Gastrocnemius medialis (tissue), 4 donors: Measurements from ENCODE around the gene TIMM29.

Experiments
- POLR2A ChIP-seq, 2 donors: fragments of 450-650 bp; IDR thresholded peaks; one replicate each; pipeline ENCODE4 v1.6.1; 2017; ENCODE audit warnings: antibody characterized with exemption in 2 of 2, mild to moderate bottlenecking in 2 of 2, moderate library complexity in 2 of 2
- TF ChIP-seq, protein P1 (sequence below), 5 experiments: fragments of 450-650 bp in 3 of 5; fragments of 200-600 bp in 2 of 5; sonication (generic) in 2 of 5; IDR thresholded peaks in 4 of 5; conservative IDR thresholded peaks in 1 of 5; 1 replicate in 4 of 5; 2 replicates in 1 of 5; pipeline ENCODE4 v1.5.1; 2016 to 2019; ENCODE audit warnings: antibody characterized with exemption in 5 of 5, mild to moderate bottlenecking in 3 of 5, moderate library complexity in 3 of 5

DNA sequence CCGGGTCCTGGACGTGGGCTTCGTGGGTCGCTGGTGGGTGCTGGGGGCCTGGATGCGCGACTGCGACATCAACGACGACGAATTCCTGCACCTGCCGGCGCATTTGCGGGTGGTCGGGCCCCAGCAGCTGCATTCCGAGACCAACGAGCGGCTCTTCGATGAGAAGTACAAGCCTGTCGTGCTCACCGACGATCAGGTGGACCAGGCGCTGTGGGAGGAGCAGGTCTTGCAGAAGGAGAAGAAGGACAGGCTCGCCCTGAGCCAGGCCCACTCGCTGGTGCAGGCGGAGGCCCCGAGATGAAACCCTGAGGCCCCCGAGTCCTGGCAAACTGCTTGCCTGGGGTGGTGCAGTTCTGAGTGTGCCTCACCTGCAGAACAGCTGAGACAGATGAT is 787 bp downstream of the TIMM29 start:
- TF ChIP-seq, protein P1, sequence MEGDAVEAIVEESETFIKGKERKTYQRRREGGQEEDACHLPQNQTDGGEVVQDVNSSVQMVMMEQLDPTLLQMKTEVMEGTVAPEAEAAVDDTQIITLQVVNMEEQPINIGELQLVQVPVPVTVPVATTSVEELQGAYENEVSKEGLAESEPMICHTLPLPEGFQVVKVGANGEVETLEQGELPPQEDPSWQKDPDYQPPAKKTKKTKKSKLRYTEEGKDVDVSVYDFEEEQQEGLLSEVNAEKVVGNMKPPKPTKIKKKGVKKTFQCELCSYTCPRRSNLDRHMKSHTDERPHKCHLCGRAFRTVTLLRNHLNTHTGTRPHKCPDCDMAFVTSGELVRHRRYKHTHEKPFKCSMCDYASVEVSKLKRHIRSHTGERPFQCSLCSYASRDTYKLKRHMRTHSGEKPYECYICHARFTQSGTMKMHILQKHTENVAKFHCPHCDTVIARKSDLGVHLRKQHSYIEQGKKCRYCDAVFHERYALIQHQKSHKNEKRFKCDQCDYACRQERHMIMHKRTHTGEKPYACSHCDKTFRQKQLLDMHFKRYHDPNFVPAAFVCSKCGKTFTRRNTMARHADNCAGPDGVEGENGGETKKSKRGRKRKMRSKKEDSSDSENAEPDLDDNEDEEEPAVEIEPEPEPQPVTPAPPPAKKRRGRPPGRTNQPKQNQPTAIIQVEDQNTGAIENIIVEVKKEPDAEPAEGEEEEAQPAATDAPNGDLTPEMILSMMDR (IDR thresholded peaks at IDR 0.05 in 4 of 5, conservative IDR thresholded peaks at IDR 0.05 in 1 of 5), result no peak
- TF ChIP-seq POLR2A (IDR thresholded peaks at IDR 0.05), result no peak
